ENCODE data around the gene NARF. TPM values are rescaled to one million over a fixed set of nuclear protein-coding genes. Genes with fewer than 3 reads are reported as not detected.
A peak's percentile ranks its signal among the peaks of the same experiment; 100 is the strongest.

NARF gene
- total RNA-seq, 2 experiments from 2014 or later, result 75.0 to 151 TPM

DNA sequence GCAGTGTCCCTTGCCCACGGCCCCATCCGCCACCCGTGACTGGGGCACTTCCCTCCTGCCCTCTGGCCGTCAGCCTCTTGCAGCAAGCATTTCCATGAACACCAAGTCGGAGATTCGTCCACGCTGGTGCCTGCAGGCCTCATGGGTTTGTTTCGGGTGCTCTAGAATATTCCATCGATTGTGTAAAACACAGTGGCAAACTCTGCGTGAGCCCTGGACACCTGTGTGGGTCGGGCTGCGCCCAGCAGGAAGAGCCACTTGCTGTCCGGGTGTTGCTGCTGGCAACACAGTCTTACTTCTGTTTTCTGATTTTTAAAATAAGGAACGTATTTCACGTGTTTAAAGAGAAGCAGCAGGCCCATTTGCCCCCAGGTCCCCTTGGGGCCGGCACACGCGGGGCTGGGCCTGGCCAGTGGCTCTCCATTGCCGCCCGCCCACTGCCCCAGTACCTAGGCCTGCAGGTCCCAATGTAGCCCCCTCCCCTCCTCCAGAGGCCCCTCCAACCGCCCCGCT, 18.0 kb upstream of the NARF start:
- H3K27ac ChIP-seq (ENCODE audit: low read depth, low read length, poor library complexity, severe bottlenecking), result peak overlapping the region; percentile 48
- no peaks in the 10 kb centered on the region for H3K9me2 ChIP-seq (ENCODE audit: insufficient read depth, low read length)
- DNase-seq (ENCODE audit: low spot score), result peak; percentile 25
- ChIA-PET CTCF (ENCODE audit: unreplicated experiment) (no interaction called here), POLR2A (interaction anchor here (0.6 kb wide), 1 partner anchor 88 kb away, joined by 3 read pairs; no protein-coding TSS in a partner anchor)
- intact Hi-C loops (cut with micrococcal nuclease; ENCODE audit: unreplicated experiment), result no loop called here
- no peak overlapping the region for H3K4me2 ChIP-seq (ENCODE audit: low read length)
- H3K79me2 ChIP-seq (ENCODE audit: insufficient read depth, low read depth, low read length), result peaks cover 3% of the 10 kb centered on the region; the same call in 1 of the 2 replicates
- no peaks in the 10 kb centered on the region for H4K20me1 ChIP-seq (ENCODE audit: insufficient read depth, low read length)
- no peak overlapping the region for H2AFZ ChIP-seq (ENCODE audit: low read length)
- H3K4me3 ChIP-seq (ENCODE audit: low read depth, low read length, poor library complexity, severe bottlenecking), result no peak overlapping the region
- H3K9me3 ChIP-seq (ENCODE audit: low read length), result no peaks in the 10 kb centered on the region
- no peaks in the 10 kb centered on the region for H3K4me1 ChIP-seq (ENCODE audit: insufficient read depth, low read length, poor library complexity, severe bottlenecking)
- BruUV-seq (replicated peaks), result no TSS peak
- TF ChIP-seq EZH2phosphoT487 (IDR thresholded peaks at IDR 0.05; ENCODE audit: borderline replicate concordance, low read depth, low read length) (no peak), CTCF (conservative IDR thresholded peaks at IDR 0.05; ENCODE audit: low read length) (no peak)
- H3K36me3 ChIP-seq (ENCODE audit: insufficient read depth, low read length), result peaks cover 90% of the 10 kb centered on the region

- peaks cover 3% of the 10 kb centered on the region; the same call in 1 of the 2 replicates for H4K20me1 ChIP-seq (ENCODE audit: insufficient read depth, low read length)
- ChIA-PET POLR2A (interaction anchor here (0.6 kb wide), 1 partner anchor 88 kb away, joined by 3 read pairs; no protein-coding TSS in a partner anchor), CTCF (ENCODE audit: unreplicated experiment) (no interaction called here)
- H3K4me2 ChIP-seq (ENCODE audit: low read length), result no peak overlapping the region
- peak; percentile 36 for DNase-seq (ENCODE audit: low spot score)
- H3K27ac ChIP-seq (ENCODE audit: low read depth, low read length, poor library complexity, severe bottlenecking), result peak overlapping the region; percentile 48
- no peaks in the 10 kb centered on the region for H3K9me2 ChIP-seq (ENCODE audit: insufficient read depth, low read length)
- H3K36me3 ChIP-seq (ENCODE audit: insufficient read depth, low read length), result peaks cover 90% of the 10 kb centered on the region
- H3K4me1 ChIP-seq (ENCODE audit: insufficient read depth, low read length, poor library complexity, severe bottlenecking), result peaks cover under 1% of the 10 kb centered on the region
- H3K79me2 ChIP-seq (ENCODE audit: insufficient read depth, low read depth, low read length), result peaks cover 9% of the 10 kb centered on the region; the same call in 1 of the 2 replicates
- BruUV-seq (replicated peaks), result no TSS peak
- H3K4me3 ChIP-seq (ENCODE audit: low read depth, low read length, poor library complexity, severe bottlenecking), result no peak overlapping the region
- intact Hi-C loops (cut with micrococcal nuclease; ENCODE audit: unreplicated experiment), result no loop called here
- no peak for TF ChIP-seq EZH2phosphoT487 (IDR thresholded peaks at IDR 0.05; ENCODE audit: borderline replicate concordance, low read depth, low read length)
- TF ChIP-seq CTCF (conservative IDR thresholded peaks at IDR 0.05; ENCODE audit: low read length), result no peak
- no peak overlapping the region for H2AFZ ChIP-seq (ENCODE audit: low read length)
- H3K9me3 ChIP-seq (ENCODE audit: low read length), result no peaks in the 10 kb centered on the region
Observed at GRCh38 chr17:82440991-82441627, 17.4 kb upstream of the NARF start.
